ENCODE data around the gene TTC1. TPM values are rescaled to one million over a fixed set of nuclear protein-coding genes. Genes with fewer than 3 reads are reported as not detected.

The TTC1 gene
- total and polyA plus RNA-seq, 9 of the 15 experiments (the other 6 are each of a cell fraction or from before 2014, with no cell fraction given) = 51.9 to 173 (median 87.7) TPM

DNA sequence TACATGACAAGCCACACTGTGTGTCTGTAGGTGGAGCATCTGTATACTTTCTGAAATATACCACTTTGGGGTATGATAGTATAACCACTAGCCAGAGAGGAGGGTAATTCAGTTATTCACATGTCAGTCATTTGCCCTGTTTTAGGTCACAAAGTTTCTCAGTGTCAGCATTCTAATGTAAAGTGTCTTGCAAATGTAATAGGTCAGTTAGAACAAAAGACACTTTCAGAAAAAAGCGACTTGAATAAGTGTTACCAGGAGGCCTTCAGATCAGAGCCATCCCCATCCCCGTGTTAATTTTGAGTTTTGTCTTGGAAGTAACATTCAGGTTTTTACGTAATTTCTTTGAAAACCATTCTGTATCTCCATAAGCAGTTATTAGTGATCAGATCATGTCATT lies 33.7 kb downstream of the TTC1 start (continued):
- TF ChIP-seq, protein P1, sequence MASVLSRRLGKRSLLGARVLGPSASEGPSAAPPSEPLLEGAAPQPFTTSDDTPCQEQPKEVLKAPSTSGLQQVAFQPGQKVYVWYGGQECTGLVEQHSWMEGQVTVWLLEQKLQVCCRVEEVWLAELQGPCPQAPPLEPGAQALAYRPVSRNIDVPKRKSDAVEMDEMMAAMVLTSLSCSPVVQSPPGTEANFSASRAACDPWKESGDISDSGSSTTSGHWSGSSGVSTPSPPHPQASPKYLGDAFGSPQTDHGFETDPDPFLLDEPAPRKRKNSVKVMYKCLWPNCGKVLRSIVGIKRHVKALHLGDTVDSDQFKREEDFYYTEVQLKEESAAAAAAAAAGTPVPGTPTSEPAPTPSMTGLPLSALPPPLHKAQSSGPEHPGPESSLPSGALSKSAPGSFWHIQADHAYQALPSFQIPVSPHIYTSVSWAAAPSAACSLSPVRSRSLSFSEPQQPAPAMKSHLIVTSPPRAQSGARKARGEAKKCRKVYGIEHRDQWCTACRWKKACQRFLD (CRISPR knock-in tag; IDR thresholded peaks at IDR 0.05) = no peak
- no peak for TF ChIP-seq BCL6 (CRISPR knock-in tag; IDR thresholded peaks at IDR 0.05)
- TF ChIP-seq, protein P2, sequence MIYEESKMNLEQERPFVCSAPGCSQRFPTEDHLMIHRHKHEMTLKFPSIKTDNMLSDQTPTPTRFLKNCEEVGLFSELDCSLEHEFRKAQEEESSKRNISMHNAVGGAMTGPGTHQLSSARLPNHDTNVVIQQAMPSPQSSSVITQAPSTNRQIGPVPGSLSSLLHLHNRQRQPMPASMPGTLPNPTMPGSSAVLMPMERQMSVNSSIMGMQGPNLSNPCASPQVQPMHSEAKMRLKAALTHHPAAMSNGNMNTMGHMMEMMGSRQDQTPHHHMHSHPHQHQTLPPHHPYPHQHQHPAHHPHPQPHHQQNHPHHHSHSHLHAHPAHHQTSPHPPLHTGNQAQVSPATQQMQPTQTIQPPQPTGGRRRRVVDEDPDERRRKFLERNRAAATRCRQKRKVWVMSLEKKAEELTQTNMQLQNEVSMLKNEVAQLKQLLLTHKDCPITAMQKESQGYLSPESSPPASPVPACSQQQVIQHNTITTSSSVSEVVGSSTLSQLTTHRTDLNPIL (CRISPR knock-in tag; IDR thresholded peaks at IDR 0.05) = no peak
- TF ChIP-seq, protein P3, sequence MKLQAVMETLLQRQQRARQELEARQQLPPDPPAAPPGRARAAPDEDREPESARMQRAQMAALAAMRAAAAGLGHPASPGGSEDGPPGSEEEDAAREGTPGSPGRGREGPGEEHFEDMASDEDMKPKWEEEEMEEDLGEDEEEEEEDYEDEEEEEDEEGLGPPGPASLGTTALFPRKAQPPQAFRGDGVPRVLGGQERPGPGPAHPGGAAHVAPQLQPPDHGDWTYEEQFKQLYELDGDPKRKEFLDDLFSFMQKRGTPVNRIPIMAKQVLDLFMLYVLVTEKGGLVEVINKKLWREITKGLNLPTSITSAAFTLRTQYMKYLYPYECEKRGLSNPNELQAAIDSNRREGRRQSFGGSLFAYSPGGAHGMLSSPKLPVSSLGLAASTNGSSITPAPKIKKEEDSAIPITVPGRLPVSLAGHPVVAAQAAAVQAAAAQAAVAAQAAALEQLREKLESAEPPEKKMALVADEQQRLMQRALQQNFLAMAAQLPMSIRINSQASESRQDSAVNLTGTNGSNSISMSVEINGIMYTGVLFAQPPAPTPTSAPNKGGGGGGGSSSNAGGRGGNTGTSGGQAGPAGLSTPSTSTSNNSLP (IDR thresholded peaks at IDR 0.05; ENCODE audit: borderline replicate concordance, low read depth, low read length) = no peak
- TF ChIP-seq POLR2A (conservative IDR thresholded peaks at IDR 0.05) = no peak
- no peak for TF ChIP-seq MTA3 (IDR thresholded peaks at IDR 0.05; ENCODE audit: borderline replicate concordance)
- no peak for TF ChIP-seq MED1 (CRISPR knock-in tag; IDR thresholded peaks at IDR 0.05; ENCODE audit: borderline replicate concordance)

Data from K562 (cell line).